GM12873 (cell line): ENCODE results near the gene LEO1.

Experiments used
- CTCF ChIP-seq: IDR thresholded peaks from 2 replicates; pipeline ENCODE4 v1.5.1; 2012; ENCODE audit warnings: low read depth, mild to moderate bottlenecking, moderate library complexity, low read length, control low read depth; ENCODE audit not compliant: insufficient read depth; ENCODE audit errors: missing control alignments

LEO1 gene

GRCh38 chr15:51971375-51972133 is at the start of gene LEO1:
TSS of gene LEO1 (minus strand) at chr15:51971778. CDS start at chr15:51971745, 33 bp downstream.
- peak; percentile 39 for TF ChIP-seq CTCF

GRCh38 chr15:52021128-52021671 is 49.6 kb upstream of the LEO1 start:
- no peak for TF ChIP-seq CTCF

GRCh38 chr15:52020221-52021085 is 48.9 kb upstream of the LEO1 start:
- TF ChIP-seq CTCF: no peak

GRCh38 chr15:52019394-52020220 is 48.0 kb upstream of the LEO1 start:
- no peak for TF ChIP-seq CTCF

GRCh38 chr15:52018693-52019393 is 47.3 kb upstream of the LEO1 start, which contains the start of gene MAPK6:
TSS of gene MAPK6 (plus strand) at chr15:52019219. CDS start at chr15:52046461, 27,242 bp downstream.
- no peak for TF ChIP-seq CTCF

- no peak for TF ChIP-seq CTCF
Observed at GRCh38 chr15:52018244-52018643, 46.7 kb upstream of the LEO1 start.
